Pancreas (tissue), 10 donors: ENCODE data around the gene SLC7A9. TPM values are rescaled to one million over a fixed set of nuclear protein-coding genes. Genes with fewer than 3 reads are reported as not detected.

Source experiments
- ATAC-seq, 4 donors: fragments of 200-7000 bp; cut with Tn5 transposase; one replicate each; pipeline versions ENCODE4 v1.8.0 to v1.9.1; 2020; ENCODE audit warnings: mild to moderate bottlenecking in 4 of 4, moderate library complexity in 4 of 4
- DNase-seq, 6 donors: peaks; one replicate each; pipeline ENCODE4 v3.0.0-alpha.2; 2020
- FAIRE-seq: peaks from 2 replicates; lab custom pipeline; 2012; peaks lifted over from hg19 to GRCh38; lab: Jason Lieb, UNC
- H3K27ac ChIP-seq, 4 donors: fragments of 200-600 bp; sonication (generic); 1 replicate in 3 of 4; 2 replicates in 1 of 4; pipeline versions ENCODE4 v1.5.0 to v1.8.0; 2020
- H3K27me3 ChIP-seq, 4 donors: fragments of 200-600 bp; one replicate each; pipeline ENCODE4 v1.8.0; 2021
- H3K36me3 ChIP-seq, 3 donors: fragments of 200-600 bp; sonication (generic) in 1 of 3; one replicate each; pipeline versions ENCODE4 v1.5.0 to v1.8.0; 2020 to 2021
- H3K4me1 ChIP-seq, 3 donors: fragments of 200-600 bp; one replicate each; pipeline ENCODE4 v1.8.0; 2021
- H3K4me3 ChIP-seq, 4 donors: fragments of 200-600 bp; sonication (generic) in 2 of 4; one replicate each; pipeline versions ENCODE4 v1.5.0 to v1.8.0; 2020 to 2021
- H3K9me3 ChIP-seq, 4 donors: fragments of 200-600 bp; one replicate each; pipeline ENCODE4 v1.8.0; 2021
- CTCF ChIP-seq, 4 donors: fragments of 200-600 bp; sonication (generic) in 3 of 4; IDR thresholded peaks; one replicate each; pipeline versions ENCODE4 v1.5.0 to v1.8.0; 2021; ENCODE audit warnings: antibody characterized with exemption in 4 of 4
- WGBS, 2 donors: extraction: QIAGEN DNeasy Blood & Tissue Kit; methylation state at CpG; one replicate each; pipeline ENCODE4 v1.1.7; 2013; 5-methylcytosine and 5-hydroxymethylcytosine counted together
- intact Hi-C, 3 donors: fragments of 100-400 bp; cut with DNase I; formaldehyde crosslinking; loops; one replicate each; pipeline versions ENCODE4 v1.11.1 to v1.14.2; 2022
- polyA plus RNA-seq, 2 donors: library from polyadenylated mRNA; stranded (reverse); fragments of 200-250 nt; gene quantifications; one replicate each; pipeline ENCODE4 v1.2.3, GENCODE V29; 2013
- total RNA-seq, 6 donors: library from RNA; stranded (reverse); fragmentation: NEBNext Ultra II Directional in 4 of 6; extraction: Animal tissue kit (Norgen Biotek cat#: 25700) in 4 of 6; gene quantifications; one replicate each; pipeline versions ENCODE4 v1.2.1 to v1.2.4, GENCODE V29; 2021 to 2023
- donor health status: healthy with polysubstance abuse.
- donor health status: DM: no; HTN: no; CAD: no; lungs with moderate emphysema.
- donor health status: DM: no; HTN: no; CAD: no.
- donor health status: control.
- donor health status: control.
- donor health status: Bipolar disorder and iron deficiency.
- donor health status: DM: yes; HTN: yes; CAD: no.
- donor health status: DM: no; HTN: no; CAD: no.
- donor health status: DM: no; HTN: no; CAD: no.
- donor health status: DM: yes; HTN: yes; CAD: no.

The SLC7A9 gene
- total and polyA plus RNA-seq, 8 donors, result 0.08 to 1.1 (median 0.28) TPM; not detected in 3

GRCh38 chr19:32876236-32876918 is 6.8 kb upstream of the SLC7A9 start:
- WGBS, 2 donors, result 86 to 87% methylated on average over 9 of the region's 9 CpGs
- Histone ChIP-seq H3K36me3 (no peaks in the 10 kb centered on the region), H3K9me3 (no peaks in the 10 kb centered on the region), H3K27ac (no peak overlapping the region), H3K4me1 (no peaks in the 10 kb centered on the region), H3K27me3 (no peaks in the 10 kb centered on the region), H3K4me3 (no peak overlapping the region)
- DNase-seq, result no peak
- ATAC-seq, result no peak
- FAIRE-seq, result no peak
- intact Hi-C loops, result no loop called here
- no peak for TF ChIP-seq CTCF (IDR thresholded peaks at IDR 0.05)

GRCh38 chr19:32875428-32875827 is 5.9 kb upstream of the SLC7A9 start:
- H3K9me3 ChIP-seq, result no peaks in the 10 kb centered on the region
- TF ChIP-seq CTCF (IDR thresholded peaks at IDR 0.05), result no peak
- no peak overlapping the region for H3K4me3 ChIP-seq
- H3K27ac ChIP-seq, result no peak overlapping the region
- intact Hi-C loops, result no loop called here
- ATAC-seq (no peak), FAIRE-seq (no peak), DNase-seq (no peak)
- H3K36me3 ChIP-seq, result no peaks in the 10 kb centered on the region
- H3K27me3 ChIP-seq, result no peaks in the 10 kb centered on the region
- no peaks in the 10 kb centered on the region for H3K4me1 ChIP-seq
- WGBS, 2 donors, result 74 to 79% methylated on average over 7 of the region's 7 CpGs

- no peaks in the 10 kb centered on the region for H3K4me1 ChIP-seq
- H3K4me3 ChIP-seq, result no peak overlapping the region
- ATAC-seq (no peak), DNase-seq (no peak), FAIRE-seq (no peak)
- no peaks in the 10 kb centered on the region for H3K9me3 ChIP-seq
- no peak overlapping the region for H3K27ac ChIP-seq
- intact Hi-C loops, result no loop called here
- no peaks in the 10 kb centered on the region for H3K36me3 ChIP-seq
- no peak for TF ChIP-seq CTCF (IDR thresholded peaks at IDR 0.05)
- H3K27me3 ChIP-seq, result no peaks in the 10 kb centered on the region
- 84 to 88% methylated on average over 9 of the region's 9 CpGs for WGBS, 2 donors
These were observed 5.0 kb upstream of the SLC7A9 start for GRCh38 chr19:32874605-32875004.

GRCh38 chr19:32873247-32873959 is 3.8 kb upstream of the SLC7A9 start:
- Histone ChIP-seq H3K27me3 (no peaks in the 10 kb centered on the region), H3K36me3 (no peaks in the 10 kb centered on the region), H3K9me3 (no peaks in the 10 kb centered on the region), H3K4me3 (no peak overlapping the region), H3K4me1 (no peaks in the 10 kb centered on the region), H3K27ac (no peak overlapping the region)
- DNase-seq (no peak), FAIRE-seq (no peak), ATAC-seq (no peak)
- WGBS, 2 donors, result 84 to 88% methylated on average over 18 of the region's 18 CpGs
- no peak for TF ChIP-seq CTCF (IDR thresholded peaks at IDR 0.05)
- intact Hi-C loops, result no loop called here

GRCh38 chr19:32872391-32872790 is 2.8 kb upstream of the SLC7A9 start:
- no peak for ATAC-seq
- Histone ChIP-seq H3K9me3 (no peaks in the 10 kb centered on the region), H3K27ac (no peak overlapping the region), H3K27me3 (no peaks in the 10 kb centered on the region), H3K36me3 (no peaks in the 10 kb centered on the region), H3K4me3 (no peak overlapping the region), H3K4me1 (no peaks in the 10 kb centered on the region)
- 84 to 87% methylated on average over 3 of the region's 3 CpGs for WGBS, 2 donors
- FAIRE-seq, result no peak
- DNase-seq, result peak in 1 of 6 donors; percentile 2
- TF ChIP-seq CTCF (IDR thresholded peaks at IDR 0.05), result no peak
- intact Hi-C loops, result no loop called here
